Right lobe of liver (tissue), 4 donors: Measurements from ENCODE around the gene RGS12.

Source experiments
- CTCF ChIP-seq, 4 donors: fragments of 200-600 bp in 3 of 4; fragments of 450-650 bp in 1 of 4; IDR thresholded peaks; one replicate each; pipeline versions ENCODE4 v1.5.1 to v1.8.0; 2016 to 2022; ENCODE audit warnings: antibody characterized with exemption in 4 of 4, mild to moderate bottlenecking in 2 of 4
- POLR2A ChIP-seq: fragments of 450-650 bp; IDR thresholded peaks from one replicate; pipeline ENCODE4 v1.6.1; 2017; ENCODE audit warnings: antibody characterized with exemption, mild to moderate bottlenecking
- donor health status: DM: no; HTN: no; CAD: no.
- donor health status: DM: no; HTN: no; CAD: no.
- donor health status: DM: no; HTN: yes; CAD: no.

GRCh38 chr4:3328814-3329663 is 36.2 kb downstream of the RGS12 start:
- no peak for TF ChIP-seq CTCF (IDR thresholded peaks at IDR 0.05)
- TF ChIP-seq POLR2A: no peak
